HG03460 (cell line): ENCODE results near the gene SNRPD3.
"Not testable (repeated sequence)": the region's sequence is repeated elsewhere in the genome, so short reads cannot be mapped to it uniquely, and the experiment has no call there.

Source experiments
- ATAC-seq: cut with Tn5 transposase; IDR thresholded peaks from one replicate; pipeline ENCODE4 v1.9.1; 2021; ENCODE audit not compliant: unreplicated experiment

Gene SNRPD3

DNA sequence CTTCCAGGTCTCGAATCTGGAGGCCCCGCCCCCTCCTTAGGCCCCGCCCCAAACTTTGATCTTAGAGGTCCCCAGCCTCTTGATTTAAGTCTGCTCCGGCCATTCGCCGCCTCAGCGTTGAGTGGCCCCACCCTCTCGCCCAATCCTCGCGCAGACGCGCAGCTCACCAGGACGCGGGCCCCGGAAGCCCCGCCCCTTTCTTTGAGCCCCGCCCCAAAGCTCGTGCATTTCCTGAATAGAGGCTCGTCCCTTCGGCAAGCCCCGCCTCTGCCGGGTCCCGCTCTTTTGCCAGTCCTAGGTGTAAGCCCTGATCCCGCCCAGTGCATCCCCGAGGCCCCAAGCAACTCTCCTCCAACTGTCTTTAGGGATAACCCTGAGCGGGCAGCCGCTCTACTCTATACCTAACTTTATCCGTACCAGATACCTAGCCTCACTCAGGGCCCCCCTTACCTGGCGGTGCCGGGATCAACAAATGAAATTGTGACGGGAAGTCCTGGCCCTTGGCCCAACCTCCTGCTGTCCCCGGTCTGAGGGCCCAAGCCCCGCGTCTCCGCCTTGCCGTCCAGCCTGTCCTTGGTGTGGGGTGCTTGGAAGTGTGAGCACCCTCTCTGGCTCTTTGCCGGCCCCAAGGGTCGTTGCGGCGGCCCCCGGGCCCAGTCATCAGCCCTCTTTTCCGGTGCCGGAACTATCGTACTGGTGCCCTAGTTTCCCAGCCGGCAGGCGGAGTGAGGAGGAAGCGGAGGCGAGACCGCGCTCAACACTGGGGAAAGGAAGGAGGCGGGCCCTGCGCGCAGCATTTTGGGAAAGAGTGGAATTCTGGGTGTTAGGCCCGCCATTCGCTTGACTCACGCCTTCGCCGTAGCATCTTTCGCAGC is at the start of gene SNRPD3:
TSS of gene SNRPD3 (plus strand) at position 835 of the 875 bp plus-strand sequence. CDS start 1,676 bp downstream, outside the sequence.
- ATAC-seq = peak; percentile 73

DNA sequence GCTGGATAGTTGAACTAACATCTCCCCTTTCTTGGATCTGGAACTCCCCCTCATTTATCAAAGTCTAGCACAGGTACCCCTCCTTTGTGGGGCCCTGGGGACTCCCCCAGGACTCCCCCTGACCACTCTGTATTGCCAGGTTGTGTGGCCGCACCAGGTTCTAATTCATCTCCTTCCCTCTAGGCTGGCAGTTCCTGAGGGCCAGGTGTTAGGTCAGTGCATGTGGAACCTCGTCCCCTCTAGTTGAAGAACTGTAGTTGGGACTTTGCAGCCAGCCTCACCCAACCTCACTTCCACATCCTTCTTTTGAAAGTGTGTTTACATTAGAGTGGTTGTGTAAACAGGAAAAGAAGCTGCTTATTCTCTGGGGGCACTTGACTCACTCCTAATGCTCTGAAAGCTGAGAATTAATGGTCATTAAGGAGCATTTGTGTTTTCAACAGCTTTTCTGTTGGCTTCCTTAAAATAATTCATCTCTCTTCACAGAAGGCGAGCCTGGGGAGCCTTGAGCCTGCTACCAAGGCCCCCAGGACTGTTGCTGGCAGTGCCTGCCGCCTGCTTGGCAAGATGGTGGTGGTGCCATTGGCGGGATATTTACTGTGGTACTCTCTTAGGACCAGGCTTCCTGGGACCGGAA is 48.9 kb upstream of the SNRPD3 start:
- ATAC-seq = no peak

DNA sequence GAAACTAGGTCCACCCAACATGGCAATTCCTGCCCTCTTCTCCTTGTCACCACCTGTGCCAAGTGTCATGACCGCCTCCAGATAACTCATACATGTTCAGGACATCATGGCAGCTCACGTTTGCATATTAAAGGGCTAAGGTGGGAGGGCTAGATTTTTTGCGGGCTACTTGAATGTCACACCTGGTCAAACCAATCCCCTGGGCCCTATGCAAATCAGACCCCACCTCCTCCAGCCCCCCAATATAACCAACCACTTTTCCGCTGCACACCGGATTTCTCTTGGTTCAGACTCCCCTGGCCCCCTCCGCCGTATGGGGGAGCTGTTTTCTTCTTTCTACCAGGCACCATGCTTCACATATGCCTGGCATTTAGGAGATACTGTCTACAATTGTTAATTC is 48.1 kb upstream of the SNRPD3 start:
- no peak for ATAC-seq

DNA sequence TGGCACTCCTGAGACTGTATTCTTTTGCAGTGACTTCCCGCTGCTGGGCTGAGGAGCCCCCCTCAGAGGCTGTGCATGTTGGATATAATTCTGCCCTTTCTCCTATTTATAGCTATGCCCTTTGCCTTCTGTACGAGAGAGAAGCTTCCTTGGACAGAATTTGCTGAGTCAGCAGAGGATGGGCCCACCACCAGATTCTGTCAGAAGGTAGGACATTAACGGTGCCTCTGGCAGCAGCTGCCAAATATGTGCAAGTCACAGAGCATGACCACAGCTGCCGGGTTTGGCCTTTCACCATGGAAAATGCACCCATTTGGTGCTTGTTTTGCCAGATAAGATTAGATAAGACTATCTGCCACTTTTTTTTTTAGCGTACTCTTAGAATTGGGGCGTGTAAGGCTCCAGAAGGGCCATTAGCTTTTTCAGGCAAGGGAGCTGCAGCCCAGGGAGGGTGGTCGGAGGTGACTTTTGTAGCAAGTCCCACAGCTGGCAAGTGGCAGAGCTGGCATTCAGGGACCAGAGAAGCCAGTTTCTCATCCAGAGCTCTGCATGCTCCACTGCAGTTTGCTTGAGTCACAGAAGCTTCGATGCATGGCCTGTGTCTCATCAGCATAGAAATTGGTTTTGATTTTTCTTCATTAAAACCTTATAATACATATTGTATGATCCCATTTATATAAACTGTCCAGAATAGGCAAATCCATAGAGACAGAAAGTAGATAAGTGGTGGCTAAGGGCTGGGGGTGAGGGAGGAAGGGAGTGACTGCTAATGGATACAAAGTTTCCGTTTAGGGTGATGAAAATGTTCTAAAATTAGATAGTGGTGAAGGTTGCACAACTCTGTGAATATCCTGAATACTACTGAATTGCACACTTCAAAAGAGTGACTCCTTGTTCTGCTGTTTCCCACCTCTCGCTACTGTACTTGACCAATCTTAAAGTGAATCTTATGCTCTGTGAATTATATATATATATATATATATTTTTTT is 44.9 kb upstream of the SNRPD3 start:
- ATAC-seq = no peak

DNA sequence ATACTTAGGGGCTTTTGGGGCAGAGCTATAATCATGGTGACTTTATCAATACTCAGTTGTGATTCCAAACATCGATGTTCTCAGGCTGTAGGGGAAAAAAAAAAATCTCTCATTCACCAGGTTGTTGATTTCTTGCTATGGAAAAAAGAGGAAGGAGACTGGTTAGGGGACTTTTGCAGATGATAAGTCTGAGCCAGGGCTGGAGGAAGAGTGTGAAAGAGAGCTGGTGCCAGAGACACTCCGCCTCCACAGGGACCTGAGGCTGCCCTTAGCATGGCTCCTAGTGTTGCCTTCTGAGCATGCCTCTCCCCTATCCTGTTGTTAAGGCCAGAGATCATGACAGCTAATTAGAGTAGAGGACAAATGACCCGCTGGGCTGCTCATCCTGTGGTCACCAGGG is 43.8 kb upstream of the SNRPD3 start:
- no peak for ATAC-seq

DNA sequence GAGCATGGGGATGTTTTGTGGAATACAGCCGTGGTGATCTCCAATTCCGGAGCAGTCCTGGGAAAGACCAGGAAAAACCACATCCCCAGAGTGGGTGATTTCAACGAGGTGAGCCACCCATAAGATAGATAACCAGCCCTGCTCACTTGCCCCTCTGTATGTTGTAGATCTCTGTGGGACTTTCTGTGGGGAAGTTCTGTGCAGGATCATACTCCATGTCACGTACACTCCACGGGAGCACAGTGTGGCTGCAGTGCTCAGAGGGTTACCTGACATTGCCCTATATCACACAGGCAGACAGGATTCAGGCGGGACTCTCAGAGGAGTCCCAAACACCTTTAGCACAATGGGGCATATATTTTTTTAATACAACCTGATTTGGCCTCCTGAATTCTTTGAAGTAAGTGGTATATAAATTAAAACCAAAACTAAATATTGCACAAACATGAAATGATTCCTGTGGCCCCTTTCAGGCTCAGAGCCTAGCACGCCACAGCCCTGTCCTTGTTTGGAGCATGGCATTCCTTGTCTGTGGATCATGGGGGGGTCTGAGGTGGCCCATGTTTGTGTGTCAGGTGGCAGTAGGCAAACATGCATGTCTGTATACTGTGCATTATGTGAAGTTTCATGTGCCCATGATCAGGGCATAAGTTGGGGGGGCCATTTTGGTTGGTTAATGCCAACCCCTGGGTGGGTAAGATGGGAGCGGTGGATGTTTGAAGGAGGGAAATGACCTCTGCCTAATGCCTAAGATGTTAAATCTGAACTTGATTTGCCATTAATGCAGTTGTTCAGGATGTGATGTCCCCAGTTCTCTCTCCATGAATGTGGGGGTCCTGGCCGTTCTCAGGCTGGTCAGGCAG is 42.2 kb upstream of the SNRPD3 start:
- ATAC-seq = no peak

DNA sequence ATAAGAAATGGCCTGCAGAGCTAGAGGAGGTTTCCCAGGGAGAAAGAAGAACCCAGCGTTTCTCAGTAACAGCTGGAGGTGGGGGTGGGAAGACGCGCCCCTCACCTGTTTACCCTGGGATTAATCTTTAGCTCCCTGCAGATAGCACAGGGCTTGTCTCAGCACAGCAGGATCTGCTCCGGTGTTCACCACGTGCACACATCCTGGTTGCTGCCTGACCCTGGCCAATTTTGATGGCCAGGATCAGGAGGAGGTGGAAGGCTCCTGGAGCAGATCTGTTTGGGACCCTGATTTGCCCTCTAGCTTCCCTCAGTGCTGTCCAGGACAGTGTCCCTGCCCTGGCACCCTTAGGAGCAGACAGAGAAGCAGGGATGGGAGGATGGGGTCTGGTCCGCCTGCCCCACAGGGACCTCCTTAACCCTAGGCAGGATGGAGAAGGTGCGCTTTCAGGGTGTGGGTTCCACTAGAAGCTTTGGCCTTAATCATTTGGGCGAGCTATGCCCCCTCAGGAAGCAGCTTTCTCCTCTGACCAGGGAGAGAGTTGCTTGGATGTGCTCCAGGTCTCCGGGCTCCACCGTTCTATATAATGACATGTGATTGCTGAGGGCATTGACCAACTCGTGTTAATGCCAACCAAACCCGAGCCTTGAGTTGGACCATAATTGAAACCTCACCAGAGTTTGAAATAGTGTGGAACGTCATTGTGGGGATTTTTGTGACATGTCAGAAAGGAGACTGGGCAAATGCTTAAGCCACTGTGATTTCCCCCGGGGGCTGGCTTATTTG is 41.4 kb upstream of the SNRPD3 start:
- ATAC-seq = no peak

DNA sequence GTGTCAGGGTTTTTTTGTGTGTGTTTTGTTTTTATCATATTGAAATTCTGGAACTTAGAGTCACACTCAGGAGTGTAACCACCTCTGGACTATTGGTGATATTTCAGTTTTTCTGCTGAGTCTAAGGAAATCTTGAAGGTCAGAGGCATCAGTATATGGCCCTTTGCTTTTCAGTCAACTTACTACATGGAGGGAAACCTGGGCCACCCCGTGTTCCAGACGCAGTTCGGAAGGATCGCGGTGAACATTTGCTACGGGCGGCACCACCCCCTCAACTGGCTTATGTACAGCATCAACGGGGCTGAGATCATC is 40.8 kb upstream of the SNRPD3 start:
- ATAC-seq = no peak

DNA sequence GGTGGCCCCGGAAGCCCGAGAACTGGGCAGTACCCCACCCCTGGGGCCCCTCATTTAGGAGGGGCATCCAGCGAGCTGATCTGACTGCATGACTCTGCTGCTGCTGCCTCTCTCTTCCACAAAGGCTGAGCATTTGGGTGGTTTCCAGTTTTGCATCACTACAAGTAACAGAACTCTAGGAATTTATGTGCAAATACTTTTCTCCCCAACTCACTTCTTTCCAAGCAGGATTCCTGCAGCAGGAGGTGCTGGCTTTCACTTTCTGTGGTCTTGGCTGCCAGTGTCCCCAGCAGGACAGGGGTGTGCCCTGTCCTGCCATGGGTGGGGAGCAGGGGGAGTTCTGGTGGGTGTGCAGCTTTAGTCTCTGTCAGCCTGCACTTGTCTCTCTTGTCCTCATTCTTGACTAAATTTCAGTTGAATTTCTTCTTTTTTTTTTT is 39.5 kb upstream of the SNRPD3 start:
- no peak for ATAC-seq

DNA sequence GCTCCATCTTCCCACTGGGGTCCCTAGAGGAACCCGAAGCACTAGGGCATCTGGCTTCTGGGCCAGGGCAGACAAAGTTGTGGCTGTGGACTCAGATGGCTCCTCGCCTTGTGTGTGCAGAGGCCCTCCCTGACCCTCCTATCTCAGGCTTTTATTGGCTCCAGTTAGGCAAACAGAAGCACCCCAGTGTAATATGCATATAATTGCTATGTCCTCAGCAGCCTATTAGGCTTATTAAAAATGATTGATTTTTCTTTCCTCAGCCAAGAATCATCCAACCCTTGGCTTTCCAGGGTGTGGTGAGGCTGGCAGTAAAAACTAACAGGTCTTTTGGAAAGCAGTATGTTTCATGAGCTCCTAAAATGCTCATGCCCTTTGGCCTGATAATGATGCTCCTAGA is 38.4 kb upstream of the SNRPD3 start:
- no peak for ATAC-seq

DNA sequence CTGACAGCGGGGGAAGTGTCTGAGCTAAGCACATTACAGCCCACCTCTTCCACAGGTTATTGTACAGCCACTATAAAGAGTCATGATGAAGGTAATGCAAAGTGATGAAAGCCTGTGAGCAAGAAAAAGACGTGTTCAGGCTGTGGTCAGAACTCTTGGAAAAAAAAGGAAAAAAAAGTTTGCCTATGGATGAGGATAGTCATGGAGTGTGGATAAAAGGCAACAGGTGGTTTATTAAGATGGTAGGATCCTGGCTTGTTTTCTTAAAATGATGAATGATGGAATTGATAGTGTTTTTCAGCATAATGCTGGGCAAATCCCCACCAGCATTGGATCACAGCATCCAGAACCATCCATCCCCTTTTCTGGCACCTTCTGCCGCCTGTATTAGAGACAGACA is 37.6 kb upstream of the SNRPD3 start:
- ATAC-seq = no peak

DNA sequence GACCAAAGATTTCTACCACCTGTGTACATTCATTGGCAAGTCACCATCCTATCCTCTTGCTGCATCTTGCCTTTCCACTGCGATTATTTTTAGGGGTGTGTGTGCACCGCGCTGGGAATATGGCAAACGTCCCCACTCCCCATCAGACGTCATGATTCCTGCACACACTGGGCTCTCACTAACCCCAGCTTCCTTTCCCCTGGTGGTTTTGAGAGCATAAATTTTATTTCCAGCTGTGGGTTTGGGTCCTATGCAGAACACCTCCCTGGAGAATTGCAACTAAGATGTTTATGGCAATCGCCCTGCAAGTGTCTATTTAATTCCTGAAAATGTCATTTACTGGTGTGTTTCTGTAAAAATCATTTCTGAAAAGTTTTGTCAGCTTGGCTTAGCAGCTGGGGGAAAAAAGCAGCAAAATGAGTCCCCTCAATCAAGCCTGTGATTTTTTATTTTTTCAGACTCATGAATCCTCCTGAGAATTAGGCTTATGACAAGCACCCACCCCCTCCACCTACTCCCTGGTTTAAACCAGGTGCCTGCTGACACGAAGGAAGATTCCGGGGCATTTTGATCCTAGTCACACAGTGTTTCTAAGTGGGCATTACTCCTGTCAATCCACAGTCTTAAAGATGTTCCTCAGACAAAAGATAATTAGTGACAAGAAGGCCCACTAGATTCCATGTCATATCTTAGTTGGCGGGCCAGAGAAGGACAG is 36.9 kb upstream of the SNRPD3 start:
- no peak for ATAC-seq

DNA sequence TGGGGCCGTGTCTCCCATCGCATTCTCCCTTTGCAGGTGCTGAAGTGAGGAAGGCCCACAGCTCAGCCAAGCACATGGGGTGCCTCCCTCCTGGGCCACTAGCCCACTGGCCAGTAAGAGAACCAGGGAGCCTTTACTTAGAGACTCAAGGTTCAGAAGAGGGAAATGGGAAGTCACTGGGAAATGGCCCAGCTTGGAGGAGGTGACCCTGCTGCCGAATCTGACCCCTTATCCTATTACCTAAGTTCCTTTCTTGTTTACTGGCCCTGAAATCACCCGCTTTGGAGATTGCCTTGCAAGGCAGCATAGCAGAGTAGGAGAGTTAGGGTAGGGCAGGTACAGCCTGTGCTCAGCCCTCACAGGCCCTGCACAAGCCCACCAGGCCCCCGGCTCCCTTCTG is 36.3 kb upstream of the SNRPD3 start:
- ATAC-seq = no peak

DNA sequence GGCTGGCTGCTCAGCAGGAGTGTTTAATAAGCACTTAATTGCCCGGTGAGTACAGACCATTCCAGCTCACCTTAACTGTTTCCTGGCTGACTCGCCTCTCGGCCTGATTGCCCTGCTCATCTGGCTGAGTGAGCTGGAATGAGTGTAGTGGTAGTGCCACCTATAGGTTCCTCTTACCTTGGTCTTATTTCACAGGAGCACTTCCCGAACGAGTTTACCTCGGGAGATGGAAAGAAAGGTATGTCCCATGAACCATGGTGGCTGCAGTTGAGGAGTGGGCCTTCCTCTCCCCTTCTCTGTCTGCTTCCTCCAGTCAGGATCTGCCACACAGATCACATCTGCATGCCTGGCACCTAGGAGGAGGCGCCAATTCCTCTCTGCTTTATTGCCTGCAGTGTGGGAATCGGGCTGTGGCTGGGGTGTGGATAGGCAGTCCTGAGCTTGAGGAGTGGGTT is 34.0 kb upstream of the SNRPD3 start:
- ATAC-seq = no peak

DNA sequence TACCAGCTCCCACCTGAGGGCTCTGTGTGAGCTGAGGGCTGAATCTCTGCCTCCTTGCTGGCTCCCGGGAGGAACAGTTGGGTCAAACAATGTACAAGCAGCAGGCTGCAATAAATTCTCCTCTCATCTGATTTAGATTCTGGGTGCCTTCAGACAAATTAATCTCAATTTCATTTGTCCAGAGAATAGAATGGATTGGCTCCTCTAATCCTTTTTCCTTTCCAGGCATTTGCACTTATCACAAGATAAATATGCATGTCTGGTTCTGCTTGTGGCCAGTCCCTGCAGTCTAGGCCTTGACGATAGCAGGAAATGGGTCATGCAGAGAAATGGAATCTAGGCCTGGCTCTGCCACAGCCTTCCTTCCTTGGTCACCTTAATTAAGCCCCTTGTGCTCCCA is 31.9 kb upstream of the SNRPD3 start:
- no peak for ATAC-seq

DNA sequence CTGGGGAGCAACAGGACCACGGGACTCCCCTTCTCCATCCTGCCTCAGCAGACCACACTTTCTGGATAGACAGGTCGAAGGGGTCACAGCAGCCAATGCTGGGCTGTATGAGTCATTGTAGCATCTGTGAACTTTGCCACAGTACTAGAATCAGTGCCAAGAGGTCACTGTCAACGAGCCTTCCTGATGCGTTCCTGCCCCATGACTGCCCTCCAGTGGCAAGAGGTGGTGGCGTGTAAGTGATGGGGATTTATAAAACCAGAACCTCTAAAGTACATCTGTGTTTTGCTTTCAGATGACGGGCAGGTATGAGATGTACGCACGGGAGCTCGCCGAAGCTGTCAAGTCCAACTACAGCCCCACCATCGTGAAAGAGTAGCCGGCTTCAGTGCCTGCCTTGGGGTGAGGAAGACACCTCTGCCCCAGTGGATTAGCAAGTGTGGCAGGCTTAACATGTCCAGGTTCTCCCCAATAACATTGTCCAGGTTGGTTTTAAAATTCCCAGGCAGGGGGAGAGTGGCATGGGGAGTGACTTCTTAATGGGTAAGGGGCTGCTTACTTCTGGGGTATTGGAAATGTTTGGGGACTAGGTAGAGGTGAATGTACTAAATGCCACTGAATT is 30.3 kb upstream of the SNRPD3 start:
- ATAC-seq = peak; percentile 65

DNA sequence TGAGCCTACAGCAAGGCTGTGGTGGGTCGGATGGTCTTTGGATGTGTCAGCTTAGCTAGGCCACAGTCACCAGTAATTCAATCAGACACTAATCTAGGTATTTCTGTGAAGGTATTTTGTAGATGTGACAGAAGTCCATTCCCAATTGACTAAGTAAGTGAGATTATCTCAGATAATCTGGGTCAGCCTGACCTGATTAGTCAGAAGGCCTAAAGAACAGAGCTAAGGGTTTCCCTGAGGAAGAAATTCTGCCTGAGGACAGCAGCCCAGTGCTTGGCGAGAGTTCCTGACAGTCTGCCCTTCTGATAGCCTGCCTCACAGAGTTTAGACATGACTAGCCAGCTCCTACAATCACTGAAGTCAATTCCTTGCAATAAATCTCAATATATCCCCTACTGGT is 29.6 kb upstream of the SNRPD3 start:
- ATAC-seq = no peak

DNA sequence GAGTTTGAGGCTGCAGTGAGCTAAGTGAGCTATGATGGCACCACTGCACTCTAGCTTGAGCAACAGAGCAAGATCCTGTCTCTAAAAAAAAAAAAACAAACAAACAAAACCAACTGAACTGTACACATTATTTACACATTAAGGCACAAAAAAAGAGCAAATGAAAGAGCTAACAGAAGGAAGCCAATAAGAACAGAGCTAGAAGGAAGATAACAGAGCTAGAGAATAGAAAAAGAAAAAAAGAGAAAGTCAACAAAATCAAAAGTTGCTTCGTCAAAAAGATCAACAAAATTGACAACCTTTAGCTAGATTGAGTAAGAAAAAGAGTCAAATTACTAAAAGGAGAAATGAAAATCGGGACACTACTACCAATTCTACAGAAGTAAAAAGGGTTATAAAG is 25.9 kb upstream of the SNRPD3 start:
- no peak for ATAC-seq

DNA sequence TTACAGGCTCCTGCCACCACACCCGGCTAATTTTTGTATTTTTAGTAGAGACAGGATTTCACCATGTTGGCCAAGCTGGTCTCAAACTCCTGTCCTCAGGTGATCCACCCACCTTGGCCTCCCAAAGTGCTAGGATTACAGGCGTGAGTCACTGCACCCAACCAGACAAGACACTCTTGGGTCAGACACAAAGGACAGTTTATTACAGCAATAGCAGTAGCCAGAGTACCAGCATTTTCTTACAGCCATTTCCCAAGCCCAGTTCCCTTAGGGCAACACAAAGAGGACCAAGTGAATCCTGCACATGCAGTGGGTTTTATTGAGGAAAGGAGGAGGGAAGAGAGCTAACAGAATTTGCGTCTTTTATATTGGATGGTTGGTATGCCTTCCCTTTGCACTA is 24.8 kb upstream of the SNRPD3 start:
- ATAC-seq = not testable (repeated sequence)
